ENCODE results near the gene SLC46A3.
A peak's percentile ranks its signal among the peaks of the same experiment; 100 is the strongest.

SLC46A3 gene

GRCh38 chr13:28679628-28680027 lies 39.1 kb downstream of the SLC46A3 start:
- DNase-seq = peak; percentile 26

- DNase-seq = no peak
These were observed 40.0 kb downstream of the SLC46A3 start for GRCh38 chr13:28678809-28679208.

GRCh38 chr13:28671126-28671792 lies 47.5 kb downstream of the SLC46A3 start:
- no peak for DNase-seq

- no peak for DNase-seq
These were observed 51.8 kb downstream of the SLC46A3 start for GRCh38 chr13:28666897-28667488.

- DNase-seq = peak; percentile 49
These were observed 59.2 kb downstream of the SLC46A3 start for GRCh38 chr13:28659621-28659970.

- peak; percentile 90 for DNase-seq
These were observed 59.8 kb downstream of the SLC46A3 start, which contains the start of gene POMP for GRCh38 chr13:28658796-28659620. TSS of gene POMP (plus strand) at chr13:28659130. CDS start at chr13:28659185, 55 bp downstream.

GRCh38 chr13:28658539-28658795 lies 60.3 kb downstream of the SLC46A3 start:
- DNase-seq = no peak

- peak; percentile 55 for DNase-seq
These were observed 60.8 kb downstream of the SLC46A3 start for GRCh38 chr13:28657784-28658538.

- DNase-seq = no peak
These were observed 63.2 kb downstream of the SLC46A3 start for GRCh38 chr13:28655561-28655960.

GRCh38 chr13:28654276-28654675 lies 64.5 kb downstream of the SLC46A3 start:
- DNase-seq = no peak

- DNase-seq = no peak
These were observed 65.7 kb downstream of the SLC46A3 start for GRCh38 chr13:28653111-28653510.

GRCh38 chr13:28651810-28652401 lies 66.9 kb downstream of the SLC46A3 start:
- no peak for DNase-seq

GRCh38 chr13:28650284-28650683 lies 68.5 kb downstream of the SLC46A3 start:
- no peak for DNase-seq
